Measurements from ENCODE around the gene CCN6.

The CCN6 gene

GRCh38 chr6:112117554-112117953 is 63.6 kb downstream of the CCN6 start:
- DNase-seq (ENCODE audit: low read depth): no peak

GRCh38 chr6:112118034-112118433 is 64.1 kb downstream of the CCN6 start:
- DNase-seq (ENCODE audit: low read depth): no peak
